OCI-LY7 (cell line): Measurements from ENCODE around the gene WASF2. TPM values are rescaled to one million over a fixed set of nuclear protein-coding genes. Genes with fewer than 3 reads are reported as not detected.

Experiments
- BruUV-seq: library from RNA; stranded (reverse); fragments of 400-500 nt; replicated peaks from 2 replicates; lab custom pipeline; 2021; lab: Mats Ljungman, UMichigan
- CTCF ChIA-PET: fragments of 300-600 bp; sonication (Branson Sonifier 250); formaldehyde crosslinking; loops from one replicate; lab custom pipeline; 2022; ENCODE audit warnings: antibody characterized with exemption; ENCODE audit not compliant: unreplicated experiment; lab: Charles Lee
- POLR2A ChIA-PET: fragments of 300-600 bp; sonication (Branson Sonifier 250); formaldehyde crosslinking; loops from one replicate; lab custom pipeline; 2022; ENCODE audit warnings: antibody characterized with exemption; lab: Charles Lee
- DNase-seq: peaks from one replicate; pipeline ENCODE4 v3.0.0-alpha.2; 2015; ENCODE audit warnings: low spot score
- H2AFZ ChIP-seq: fragments of 200-600 bp; sonication (generic), shearing (Covaris generic); 2 replicates; pipeline ENCODE4 v1.6.1; 2014; ENCODE audit warnings: mild to moderate bottlenecking, antibody characterized with exemption, low read length, moderate library complexity
- H3K27ac ChIP-seq: fragments of 200-600 bp; sonication (generic); 2 replicates; pipeline ENCODE4 v1.5.1; 2014; ENCODE audit warnings: mixed run types, low read depth, mild to moderate bottlenecking, moderate library complexity, low read length, inconsistent platforms; ENCODE audit not compliant: poor library complexity, severe bottlenecking
- H3K36me3 ChIP-seq: fragments of 200-600 bp; sonication (generic); 2 replicates; pipeline ENCODE4 v1.6.1; 2014; ENCODE audit warnings: mild to moderate bottlenecking, antibody characterized with exemption, low read length, moderate library complexity, mixed read lengths; ENCODE audit not compliant: insufficient read depth
- H3K4me1 ChIP-seq: fragments of 200-600 bp; sonication (generic); 2 replicates; pipeline ENCODE4 v1.5.1; 2014; ENCODE audit warnings: mild to moderate bottlenecking, low read length; ENCODE audit not compliant: insufficient read depth, poor library complexity, severe bottlenecking
- H3K4me2 ChIP-seq: fragments of 200-600 bp; sonication (generic); 2 replicates; pipeline ENCODE4 v1.6.1; 2014; ENCODE audit warnings: mild to moderate bottlenecking, low read length
- H3K4me3 ChIP-seq: fragments of 200-600 bp; sonication (generic); 2 replicates; pipeline ENCODE4 v1.5.1; 2014; ENCODE audit warnings: mild to moderate bottlenecking, low read depth, low read length; ENCODE audit not compliant: poor library complexity, severe bottlenecking
- H3K79me2 ChIP-seq: fragments of 200-600 bp; sonication (generic); 2 replicates; pipeline ENCODE4 v1.6.1; 2016; ENCODE audit warnings: low read depth, mild to moderate bottlenecking, low read length, moderate library complexity, mixed read lengths; ENCODE audit not compliant: insufficient read depth
- H3K9me2 ChIP-seq: fragments of 200-600 bp; sonication (generic); 2 replicates; pipeline ENCODE4 v1.6.1; 2016; ENCODE audit warnings: mild to moderate bottlenecking, low read length, mixed read lengths; ENCODE audit not compliant: insufficient read depth
- H3K9me3 ChIP-seq: fragments of 200-600 bp; sonication (generic); 2 replicates; pipeline ENCODE4 v1.6.1; 2014; ENCODE audit warnings: mild to moderate bottlenecking, mixed run types, low read length, mixed read lengths
- H4K20me1 ChIP-seq: fragments of 200-600 bp; sonication (generic); 2 replicates; pipeline ENCODE4 v1.6.1; 2014; ENCODE audit warnings: mild to moderate bottlenecking, antibody characterized with exemption, low read length, moderate library complexity, mixed read lengths; ENCODE audit not compliant: insufficient read depth
- EZH2phosphoT487 ChIP-seq: fragments of 200-600 bp; sonication (generic); IDR thresholded peaks from 2 replicates; pipeline ENCODE4 v1.6.1; 2018; ENCODE audit warnings: low read depth, borderline replicate concordance, mild to moderate bottlenecking, mixed run types, antibody characterized with exemption, low read length, moderate library complexity, mixed read lengths
- intact Hi-C: fragments of 100-400 bp; cut with micrococcal nuclease; formaldehyde crosslinking; loops from one replicate; pipeline ENCODE4 v1.10.0; 2022; ENCODE audit not compliant: unreplicated experiment
- total RNA-seq, 2 experiments: library from RNA; depleted of rRNA in 1 of 2; stranded (reverse); fragments of >200 nt in 1 of 2; shearing (Covaris generic) in 1 of 2; gene quantifications; 2 replicates each; pipeline ENCODE4 v1.2.3, GENCODE V29; 2014 to 2022
- TF ChIP-seq, protein P1 (sequence below): fragments of 200-600 bp; sonication (generic); conservative IDR thresholded peaks from 2 replicates; pipeline ENCODE4 v1.5.1; 2014; ENCODE audit warnings: mild to moderate bottlenecking, antibody characterized with exemption, low read length, moderate library complexity, mixed read lengths

Gene WASF2
- total RNA-seq, 2 experiments from 2014 or later = 26.9 to 106 TPM

DNA sequence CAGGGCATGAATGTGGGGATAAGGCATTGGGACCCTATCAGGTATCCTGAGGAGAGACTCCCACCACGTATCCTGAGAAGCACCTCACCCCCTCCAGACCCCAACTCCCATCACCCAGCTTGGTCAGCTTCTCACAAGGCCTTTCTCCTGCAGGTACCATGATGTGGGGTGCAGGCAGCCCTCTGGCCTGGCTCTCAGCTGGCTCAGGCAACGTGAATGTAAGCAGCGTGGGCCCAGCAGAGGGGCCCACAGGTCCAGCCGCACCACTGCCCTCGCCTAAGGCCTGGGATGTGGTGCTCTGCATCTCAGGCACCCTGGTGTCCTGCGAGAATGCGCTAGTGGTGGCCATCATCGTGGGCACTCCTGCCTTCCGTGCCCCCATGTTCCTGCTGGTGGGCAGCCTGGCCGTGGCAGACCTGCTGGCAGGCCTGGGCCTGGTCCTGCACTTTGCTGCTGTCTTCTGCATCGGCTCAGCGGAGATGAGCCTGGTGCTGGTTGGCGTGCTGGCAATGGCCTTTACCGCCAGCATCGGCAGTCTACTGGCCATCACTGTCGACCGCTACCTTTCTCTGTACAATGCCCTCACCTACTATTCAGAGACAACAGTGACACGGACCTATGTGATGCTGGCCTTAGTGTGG lies 96.2 kb downstream of the WASF2 start:
- Histone ChIP-seq H3K4me1 (peaks cover 13% of the 10 kb centered on the region), H3K4me2 (no peak overlapping the region), H4K20me1 (no peaks in the 10 kb centered on the region), H3K9me3 (no peaks in the 10 kb centered on the region), H3K36me3 (no peaks in the 10 kb centered on the region), H3K79me2 (no peaks in the 10 kb centered on the region), H2AFZ (no peak overlapping the region), H3K9me2 (no peaks in the 10 kb centered on the region), H3K27ac (no peak overlapping the region), H3K4me3 (no peak overlapping the region)
- intact Hi-C loops = loop anchor here (5.0 kb wide), 2 partner anchors 51 to 291 kb away; partner anchors contain the start of gene SYTL1
- POLR2A ChIA-PET = no interaction called here
- no TSS peak for BruUV-seq
- CTCF ChIA-PET = interaction anchor here (1.0 kb wide), 1 partner anchor 62 kb away, joined by 3 read pairs; no protein-coding TSS in a partner anchor
- no peak for DNase-seq
- TF ChIP-seq EZH2phosphoT487 = no peak

DNA sequence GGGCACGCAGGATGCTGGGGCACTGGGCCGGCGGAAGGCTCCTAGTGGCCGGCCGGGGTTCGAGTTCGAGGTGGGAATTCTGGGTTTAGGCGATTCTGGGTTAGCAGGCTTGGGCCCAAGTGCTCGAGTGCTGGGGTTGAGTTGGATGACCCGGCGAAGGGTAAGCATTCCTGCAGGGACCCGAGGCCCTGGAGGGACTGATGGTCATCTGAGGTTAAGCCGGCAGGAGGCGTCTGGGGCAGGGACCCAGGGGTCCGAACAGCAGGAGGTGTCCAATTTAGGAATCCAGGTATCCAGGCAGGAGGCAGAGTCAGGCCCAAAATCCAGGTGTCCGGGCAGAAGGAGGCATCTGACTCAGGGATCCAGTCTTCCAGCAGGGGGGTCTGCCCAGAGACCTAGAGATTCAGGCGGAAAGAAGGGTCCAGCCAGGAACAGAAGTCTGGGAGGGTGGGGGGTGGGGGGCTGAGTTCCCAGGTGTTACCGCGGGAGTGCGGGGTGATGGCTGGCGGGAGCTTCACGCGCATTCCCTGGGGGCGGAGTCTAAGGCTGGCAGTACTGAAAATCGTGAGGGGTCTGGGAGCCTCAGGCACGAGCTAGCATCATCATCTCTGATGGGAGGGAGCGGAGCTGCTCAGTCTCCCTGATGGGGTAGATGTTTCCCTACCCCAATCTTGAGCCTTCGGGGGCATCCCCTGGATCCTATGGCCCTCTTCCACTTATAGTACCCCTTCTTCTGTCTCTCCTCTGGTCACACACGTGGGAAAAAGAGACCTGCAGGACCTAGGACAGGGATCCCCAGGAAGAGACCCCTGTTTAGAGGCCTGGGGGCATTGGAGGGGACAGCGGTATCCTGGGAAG lies 97.0 kb downstream of the WASF2 start:
- peaks cover 13% of the 10 kb centered on the region for H3K4me1 ChIP-seq
- ChIA-PET CTCF (interaction anchor here (1.0 kb wide), 1 partner anchor 61 kb away, joined by 3 read pairs; no protein-coding TSS in a partner anchor), POLR2A (no interaction called here)
- H3K4me3 ChIP-seq = peak overlapping the region; percentile 75
- no peaks in the 10 kb centered on the region for H3K79me2 ChIP-seq
- H4K20me1 ChIP-seq = no peaks in the 10 kb centered on the region
- H3K27ac ChIP-seq = no peak overlapping the region
- H3K4me2 ChIP-seq = peak overlapping the region; percentile 87
- BruUV-seq = no TSS peak
- DNase-seq = no peak
- H3K9me3 ChIP-seq = no peaks in the 10 kb centered on the region
- intact Hi-C loops = loop anchor here (1.0 to 5.0 kb wide), 3 partner anchors 51 to 291 kb away; partner anchors contain the start of gene SYTL1
- TF ChIP-seq, protein P1, sequence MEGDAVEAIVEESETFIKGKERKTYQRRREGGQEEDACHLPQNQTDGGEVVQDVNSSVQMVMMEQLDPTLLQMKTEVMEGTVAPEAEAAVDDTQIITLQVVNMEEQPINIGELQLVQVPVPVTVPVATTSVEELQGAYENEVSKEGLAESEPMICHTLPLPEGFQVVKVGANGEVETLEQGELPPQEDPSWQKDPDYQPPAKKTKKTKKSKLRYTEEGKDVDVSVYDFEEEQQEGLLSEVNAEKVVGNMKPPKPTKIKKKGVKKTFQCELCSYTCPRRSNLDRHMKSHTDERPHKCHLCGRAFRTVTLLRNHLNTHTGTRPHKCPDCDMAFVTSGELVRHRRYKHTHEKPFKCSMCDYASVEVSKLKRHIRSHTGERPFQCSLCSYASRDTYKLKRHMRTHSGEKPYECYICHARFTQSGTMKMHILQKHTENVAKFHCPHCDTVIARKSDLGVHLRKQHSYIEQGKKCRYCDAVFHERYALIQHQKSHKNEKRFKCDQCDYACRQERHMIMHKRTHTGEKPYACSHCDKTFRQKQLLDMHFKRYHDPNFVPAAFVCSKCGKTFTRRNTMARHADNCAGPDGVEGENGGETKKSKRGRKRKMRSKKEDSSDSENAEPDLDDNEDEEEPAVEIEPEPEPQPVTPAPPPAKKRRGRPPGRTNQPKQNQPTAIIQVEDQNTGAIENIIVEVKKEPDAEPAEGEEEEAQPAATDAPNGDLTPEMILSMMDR = peak; percentile 50; the same call in 1 of the 2 replicates
- TF ChIP-seq EZH2phosphoT487 = no peak
- no peaks in the 10 kb centered on the region for H3K9me2 ChIP-seq
- no peaks in the 10 kb centered on the region for H3K36me3 ChIP-seq
- peak overlapping the region; percentile 90 for H2AFZ ChIP-seq

DNA sequence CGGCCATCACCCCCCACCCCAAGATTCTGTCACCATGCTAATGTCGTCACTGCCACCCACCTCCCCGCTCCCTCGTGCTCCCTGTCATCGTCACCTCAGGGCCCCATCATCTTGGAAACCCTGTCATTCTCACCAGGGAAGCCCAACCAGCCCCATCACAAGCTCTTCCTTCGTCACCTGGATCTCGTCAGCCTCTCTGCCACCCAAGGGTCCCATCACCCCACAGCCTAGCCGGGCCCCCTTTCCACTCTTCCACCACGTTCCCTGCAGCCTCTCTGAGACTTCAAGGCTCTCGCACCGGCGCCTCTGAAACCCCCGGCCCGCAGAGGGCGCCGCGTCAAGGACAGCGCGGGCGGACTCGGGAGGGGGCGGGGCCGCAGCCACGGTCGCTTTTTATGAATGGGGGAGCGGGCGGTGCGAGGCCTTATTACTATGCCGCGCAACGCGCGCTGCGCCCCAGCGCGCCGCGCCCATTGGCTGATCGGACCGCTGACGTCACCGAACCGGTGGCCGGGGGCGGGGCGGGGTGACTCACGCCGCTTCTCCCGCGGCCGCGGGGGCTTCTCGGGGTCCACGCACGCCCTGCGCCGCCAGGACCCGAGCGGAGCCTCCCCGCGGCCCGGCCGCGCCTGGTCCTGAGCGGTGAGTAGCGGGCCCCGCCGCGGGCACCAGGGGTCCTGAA lies 97.7 kb downstream of the WASF2 start, which contains the start of gene GPR3:
TSS of gene GPR3 (plus strand) at position 527 of the 682 bp plus-strand sequence. CDS start 1,177 bp downstream, outside the sequence.
- Histone ChIP-seq H3K4me2 (peak within 1 kb of the TSS; percentile 87), H3K9me3 (no peaks in the 10 kb centered on the region), H2AFZ (peak within 1 kb of the TSS; percentile 90), H3K27ac (no peak within 1 kb of the TSS), H3K4me1 (peaks cover 13% of the 10 kb centered on the region), H3K36me3 (no peaks in the 10 kb centered on the region), H3K79me2 (no peaks in the 10 kb centered on the region), H4K20me1 (no peaks in the 10 kb centered on the region), H3K9me2 (no peaks in the 10 kb centered on the region), H3K4me3 (peak within 1 kb of the TSS; percentile 75)
- POLR2A ChIA-PET = interaction anchor here (0.5 kb wide), 1 partner anchor 777 kb away, joined by 4 read pairs; no protein-coding TSS in a partner anchor
- no TSS peak for BruUV-seq
- CTCF ChIA-PET = interaction anchor here (1.0 kb wide), 1 partner anchor 271 kb away, joined by 6 read pairs; no protein-coding TSS in a partner anchor
- intact Hi-C loops = loop anchor here (1.0 to 5.0 kb wide), 3 partner anchors 50 to 290 kb away; partner anchors contain the start of gene SYTL1
- TF ChIP-seq, protein P1 = peak; percentile 74
- TF ChIP-seq EZH2phosphoT487 = no peak
- peak; percentile 96 for DNase-seq
